Activated T-cell treated with anti-CD3 and anti-CD28 coated beads, Interleukin-2, amount 50 U/mL, for 4 hours (primary cell): ENCODE data around the gene CFDP1. TPM values are rescaled to one million over a fixed set of nuclear protein-coding genes. Genes with fewer than 3 reads are reported as not detected.
A peak's percentile ranks its signal among the peaks of the same experiment; 100 is the strongest.

Experiments
- ATAC-seq, 2 donors: fragments of 200-7000 bp; cut with Tn5 transposase; one replicate each; pipeline ENCODE4 v1.10.0; 2021
- DNase-seq: peaks from one replicate; pipeline ENCODE4 v3.0.0-alpha.2; 2020
- H3K27me3 Mint-ChIP-seq: one replicate; pipeline ENCODE4 v1.8.0; 2021; ENCODE audit warnings: low read depth, mixed read lengths
- H3K36me3 Mint-ChIP-seq: one replicate; pipeline ENCODE4 v1.8.0; 2022; ENCODE audit warnings: mixed read lengths; ENCODE audit not compliant: insufficient read depth
- H3K4me1 Mint-ChIP-seq: one replicate; pipeline ENCODE4 v1.8.0; 2021; ENCODE audit warnings: low read depth, mixed read lengths
- H3K4me3 Mint-ChIP-seq: one replicate; pipeline ENCODE4 v1.8.0; 2021; ENCODE audit warnings: mild to moderate bottlenecking, moderate library complexity, mixed read lengths
- H3K9me3 Mint-ChIP-seq: one replicate; pipeline ENCODE4 v1.8.0; 2021; ENCODE audit warnings: mixed read lengths
- total RNA-seq, 3 donors: library from RNA; stranded (reverse); gene quantifications; one replicate each; pipeline ENCODE4 v1.2.1, GENCODE V29; 2021

The CFDP1 gene
- total RNA-seq, 3 donors from 2014 or later: 28.3 to 33.2 (median 28.6) TPM

GRCh38 chr16:75265911-75266701 lies 167.2 kb downstream of the CFDP1 start:
- peaks cover 48% of the 10 kb centered on the region for H3K27me3 Mint-ChIP-seq
- H3K9me3 Mint-ChIP-seq: no peaks in the 10 kb centered on the region
- ATAC-seq (peak; percentile 23 to 48), DNase-seq (no peak)
- H3K4me1 Mint-ChIP-seq: peaks cover 7% of the 10 kb centered on the region
- H3K4me3 Mint-ChIP-seq: peak overlapping the region; percentile 79
- H3K36me3 Mint-ChIP-seq: no peaks in the 10 kb centered on the region

- Mint-ChIP-seq H3K36me3 (no peaks in the 10 kb centered on the region), H3K27me3 (peaks cover 51% of the 10 kb centered on the region), H3K4me1 (peaks cover 7% of the 10 kb centered on the region), H3K9me3 (no peaks in the 10 kb centered on the region), H3K4me3 (peak overlapping the region; percentile 67)
- DNase-seq (no peak), ATAC-seq (peak; percentile 12)
Observed at GRCh38 chr16:75264999-75265910, 168.0 kb downstream of the CFDP1 start.

- Mint-ChIP-seq H3K36me3 (no peaks in the 10 kb centered on the region), H3K4me1 (peaks cover 7% of the 10 kb centered on the region), H3K4me3 (peak overlapping the region; percentile 67), H3K9me3 (no peaks in the 10 kb centered on the region), H3K27me3 (peaks cover 48% of the 10 kb centered on the region)
- no peak for DNase-seq
- no peak for ATAC-seq
Observed at GRCh38 chr16:75264457-75264998, 168.8 kb downstream of the CFDP1 start.

- peaks cover 7% of the 10 kb centered on the region for H3K4me1 Mint-ChIP-seq
- no peaks in the 10 kb centered on the region for H3K9me3 Mint-ChIP-seq
- H3K27me3 Mint-ChIP-seq: peaks cover 50% of the 10 kb centered on the region
- ATAC-seq (no peak), DNase-seq (no peak)
- peak overlapping the region; percentile 67 for H3K4me3 Mint-ChIP-seq
- H3K36me3 Mint-ChIP-seq: no peaks in the 10 kb centered on the region
Observed at GRCh38 chr16:75263963-75264445, 169.3 kb downstream of the CFDP1 start.

GRCh38 chr16:75263291-75263962 lies 169.9 kb downstream of the CFDP1 start:
- ATAC-seq: no peak
- H3K36me3 Mint-ChIP-seq: no peaks in the 10 kb centered on the region
- H3K27me3 Mint-ChIP-seq: peaks cover 50% of the 10 kb centered on the region
- DNase-seq: no peak
- no peak overlapping the region for H3K4me3 Mint-ChIP-seq
- H3K9me3 Mint-ChIP-seq: no peaks in the 10 kb centered on the region
- H3K4me1 Mint-ChIP-seq: peaks cover 7% of the 10 kb centered on the region

GRCh38 chr16:75262800-75263127 lies 170.5 kb downstream of the CFDP1 start:
- Mint-ChIP-seq H3K4me1 (peaks cover 7% of the 10 kb centered on the region), H3K36me3 (no peaks in the 10 kb centered on the region), H3K27me3 (peaks cover 51% of the 10 kb centered on the region), H3K9me3 (no peaks in the 10 kb centered on the region), H3K4me3 (no peak overlapping the region)
- ATAC-seq (no peak), DNase-seq (no peak)

GRCh38 chr16:75262104-75262799 lies 171.1 kb downstream of the CFDP1 start:
- no peaks in the 10 kb centered on the region for H3K9me3 Mint-ChIP-seq
- peaks cover 7% of the 10 kb centered on the region for H3K4me1 Mint-ChIP-seq
- no peak overlapping the region for H3K4me3 Mint-ChIP-seq
- DNase-seq (no peak), ATAC-seq (no peak)
- no peaks in the 10 kb centered on the region for H3K36me3 Mint-ChIP-seq
- H3K27me3 Mint-ChIP-seq: peaks cover 51% of the 10 kb centered on the region

GRCh38 chr16:75261590-75262078 lies 171.7 kb downstream of the CFDP1 start:
- no peak for ATAC-seq
- Mint-ChIP-seq H3K9me3 (no peaks in the 10 kb centered on the region), H3K36me3 (no peaks in the 10 kb centered on the region), H3K27me3 (peaks cover 52% of the 10 kb centered on the region), H3K4me1 (peaks cover 7% of the 10 kb centered on the region), H3K4me3 (no peak overlapping the region)
- no peak for DNase-seq

- ATAC-seq (no peak), DNase-seq (no peak)
- Mint-ChIP-seq H3K27me3 (peaks cover 50% of the 10 kb centered on the region), H3K4me1 (peaks cover 5% of the 10 kb centered on the region), H3K36me3 (no peaks in the 10 kb centered on the region), H3K9me3 (no peaks in the 10 kb centered on the region), H3K4me3 (no peak overlapping the region)
Observed at GRCh38 chr16:75260851-75261589, 172.3 kb downstream of the CFDP1 start.

GRCh38 chr16:75258807-75259141 lies 174.5 kb downstream of the CFDP1 start:
- DNase-seq (no peak), ATAC-seq (no peak)
- no peaks in the 10 kb centered on the region for H3K36me3 Mint-ChIP-seq
- peaks cover 53% of the 10 kb centered on the region for H3K27me3 Mint-ChIP-seq
- no peak overlapping the region for H3K4me3 Mint-ChIP-seq
- no peaks in the 10 kb centered on the region for H3K4me1 Mint-ChIP-seq
- no peaks in the 10 kb centered on the region for H3K9me3 Mint-ChIP-seq

GRCh38 chr16:75257886-75258806 lies 175.2 kb downstream of the CFDP1 start:
- no peaks in the 10 kb centered on the region for H3K4me1 Mint-ChIP-seq
- no peaks in the 10 kb centered on the region for H3K36me3 Mint-ChIP-seq
- H3K9me3 Mint-ChIP-seq: no peaks in the 10 kb centered on the region
- peaks cover 54% of the 10 kb centered on the region for H3K27me3 Mint-ChIP-seq
- no peak overlapping the region for H3K4me3 Mint-ChIP-seq
- DNase-seq (no peak), ATAC-seq (no peak)

GRCh38 chr16:75256696-75257343 lies 176.5 kb downstream of the CFDP1 start:
- H3K36me3 Mint-ChIP-seq: no peaks in the 10 kb centered on the region
- DNase-seq (no peak), ATAC-seq (no peak)
- no peak overlapping the region for H3K4me3 Mint-ChIP-seq
- H3K4me1 Mint-ChIP-seq: peaks cover 4% of the 10 kb centered on the region
- peaks cover 53% of the 10 kb centered on the region for H3K27me3 Mint-ChIP-seq
- H3K9me3 Mint-ChIP-seq: no peaks in the 10 kb centered on the region
